ENCODE data around the gene ARHGEF7.

The ARHGEF7 gene

DNA sequence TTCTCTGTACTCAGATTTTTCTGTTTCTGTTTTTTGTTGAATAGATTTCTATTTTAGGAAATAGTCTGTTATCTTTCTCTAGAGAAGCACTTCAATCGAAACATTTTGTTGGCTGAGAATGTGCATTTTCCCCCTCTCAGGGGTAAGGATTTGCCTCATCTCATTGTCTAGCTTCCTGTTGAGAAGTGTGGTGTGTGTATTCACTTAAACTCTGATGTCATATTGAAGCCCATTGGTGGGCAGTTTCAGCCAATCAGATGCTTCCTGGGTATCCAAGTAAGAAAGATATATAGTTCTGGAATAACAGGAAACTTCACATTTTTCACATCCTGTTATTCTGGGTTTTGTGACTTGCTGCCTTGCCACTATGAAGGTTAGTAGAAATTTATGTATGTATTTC is 87.6 kb downstream of the ARHGEF7 start:
- DNase-seq: peak in 1 of 5 donors; percentile 32

DNA sequence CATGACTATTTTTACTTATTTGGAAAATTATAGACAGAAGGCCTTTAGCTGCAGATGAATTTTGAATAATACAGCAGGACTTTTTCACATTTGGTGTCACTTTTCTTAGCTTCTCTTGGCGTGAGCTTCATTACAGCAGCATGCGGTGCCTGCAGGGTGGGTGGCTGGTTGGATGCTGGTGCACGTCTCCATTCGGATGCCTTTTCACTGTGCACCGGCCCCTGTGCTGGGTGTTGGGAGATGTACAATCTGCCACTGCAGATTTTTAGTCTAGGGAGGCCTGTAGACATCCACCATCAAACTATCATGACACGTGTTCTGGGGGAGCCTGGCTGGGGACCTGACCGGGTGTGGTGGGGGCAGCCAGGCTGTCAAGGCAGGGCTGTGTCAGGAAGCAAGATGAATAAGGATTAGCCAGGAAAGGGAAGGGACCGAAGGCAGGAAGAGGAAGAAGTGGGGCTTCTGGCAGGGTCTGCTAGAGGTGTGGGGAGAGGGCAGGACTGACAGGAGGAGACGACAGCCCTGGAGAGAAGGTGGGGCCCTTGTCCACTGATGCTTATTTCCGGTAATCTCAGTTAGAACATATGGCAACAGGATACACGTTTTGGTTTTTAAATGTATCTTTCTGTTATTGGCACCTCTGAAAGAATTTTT is 88.8 kb downstream of the ARHGEF7 start:
- no peak for DNase-seq

DNA sequence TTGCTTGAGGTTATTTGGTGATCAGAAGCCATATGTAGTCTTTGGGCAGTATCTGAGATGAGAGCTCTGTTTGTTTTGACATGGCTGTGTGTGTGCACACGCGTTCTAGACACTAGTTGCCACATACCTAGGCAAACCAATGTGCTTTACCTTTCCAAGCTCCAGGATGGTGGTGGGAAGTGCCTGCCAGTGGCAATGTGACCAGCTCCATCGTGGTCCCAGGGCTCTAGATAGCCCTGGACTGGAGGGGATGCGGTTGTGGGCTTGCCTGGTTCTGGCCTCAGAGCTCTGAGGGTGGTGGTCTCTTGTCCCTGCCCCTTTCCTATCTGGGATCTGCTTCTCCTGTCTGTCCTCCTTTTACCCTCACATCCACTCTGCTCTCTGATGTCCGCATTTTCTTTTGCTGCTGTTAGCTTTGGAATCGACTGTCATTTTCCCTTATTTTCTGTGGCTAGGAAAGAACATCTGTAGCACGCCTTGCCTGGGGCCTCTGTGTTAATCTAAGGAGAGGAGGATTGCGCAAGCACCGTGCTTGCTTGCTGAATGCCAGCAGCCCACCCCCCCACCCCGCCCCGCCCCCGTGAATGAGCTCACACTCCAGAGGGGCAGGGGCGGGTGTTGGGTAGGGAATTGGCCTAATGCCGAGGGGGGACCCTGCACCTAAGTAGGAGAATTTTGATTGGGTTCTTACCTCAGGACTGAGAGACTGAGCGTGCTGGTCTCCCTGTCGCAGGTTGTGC is 89.5 kb downstream of the ARHGEF7 start:
- DNase-seq: no peak

DNA sequence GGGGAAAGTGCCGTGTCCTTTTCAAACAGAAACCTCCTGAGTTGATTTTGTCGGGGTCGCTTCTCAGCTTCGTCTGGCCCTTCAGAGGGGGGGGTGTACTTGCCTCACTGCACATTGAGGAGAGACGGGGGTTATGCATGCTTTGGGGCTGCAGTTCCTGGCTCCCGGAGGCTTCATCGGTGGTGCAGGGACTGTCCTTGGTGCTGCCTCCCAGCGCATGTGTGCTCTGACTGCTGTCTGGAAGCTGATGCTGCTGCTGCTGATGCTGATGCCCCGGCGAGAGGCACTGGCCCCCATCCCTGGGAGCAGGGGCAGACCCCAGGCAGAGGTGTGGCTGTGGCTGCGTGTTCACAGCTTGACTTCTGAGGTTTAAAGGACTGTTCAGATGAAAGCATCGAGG is 91.0 kb downstream of the ARHGEF7 start:
- DNase-seq: no peak

DNA sequence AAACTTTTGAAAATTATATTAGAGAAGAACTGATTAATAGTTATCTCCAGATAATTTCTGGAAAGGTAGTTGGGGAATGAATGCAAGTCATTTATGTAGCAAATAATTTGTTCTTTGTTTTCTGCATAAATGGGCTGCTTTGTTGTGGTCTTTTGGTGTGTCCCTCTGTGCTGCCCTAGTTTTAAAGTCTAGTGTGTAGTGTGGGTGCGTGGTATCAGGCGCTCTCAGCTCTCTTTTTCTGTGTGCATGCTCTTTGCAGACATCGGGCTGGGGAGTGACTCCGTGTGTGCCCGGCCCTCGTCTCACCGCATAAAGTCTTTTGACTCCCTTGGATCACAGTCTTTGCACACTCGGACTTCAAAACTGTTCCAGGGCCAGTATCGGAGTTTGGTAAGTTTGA is 94.5 kb downstream of the ARHGEF7 start:
- no peak for DNase-seq

DNA sequence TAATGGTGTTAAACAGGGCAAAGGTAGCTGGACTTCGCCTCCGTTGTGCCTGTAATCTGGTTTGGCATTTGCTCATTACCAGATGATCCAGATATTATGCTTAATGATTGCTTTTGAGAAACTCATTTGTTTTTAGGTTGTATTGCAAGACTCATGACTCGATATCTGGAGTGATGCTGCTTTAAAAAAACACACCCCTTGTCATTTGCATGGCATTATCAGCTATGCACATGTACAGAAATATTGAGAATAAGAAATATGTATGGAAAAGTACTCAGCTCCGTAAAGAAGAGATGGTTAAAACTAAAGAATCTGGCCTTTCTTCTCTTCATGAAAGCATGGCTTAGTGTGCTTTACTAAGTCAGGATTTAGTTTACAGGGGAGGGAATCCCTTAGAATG is 95.0 kb downstream of the ARHGEF7 start:
- no peak for DNase-seq

DNA sequence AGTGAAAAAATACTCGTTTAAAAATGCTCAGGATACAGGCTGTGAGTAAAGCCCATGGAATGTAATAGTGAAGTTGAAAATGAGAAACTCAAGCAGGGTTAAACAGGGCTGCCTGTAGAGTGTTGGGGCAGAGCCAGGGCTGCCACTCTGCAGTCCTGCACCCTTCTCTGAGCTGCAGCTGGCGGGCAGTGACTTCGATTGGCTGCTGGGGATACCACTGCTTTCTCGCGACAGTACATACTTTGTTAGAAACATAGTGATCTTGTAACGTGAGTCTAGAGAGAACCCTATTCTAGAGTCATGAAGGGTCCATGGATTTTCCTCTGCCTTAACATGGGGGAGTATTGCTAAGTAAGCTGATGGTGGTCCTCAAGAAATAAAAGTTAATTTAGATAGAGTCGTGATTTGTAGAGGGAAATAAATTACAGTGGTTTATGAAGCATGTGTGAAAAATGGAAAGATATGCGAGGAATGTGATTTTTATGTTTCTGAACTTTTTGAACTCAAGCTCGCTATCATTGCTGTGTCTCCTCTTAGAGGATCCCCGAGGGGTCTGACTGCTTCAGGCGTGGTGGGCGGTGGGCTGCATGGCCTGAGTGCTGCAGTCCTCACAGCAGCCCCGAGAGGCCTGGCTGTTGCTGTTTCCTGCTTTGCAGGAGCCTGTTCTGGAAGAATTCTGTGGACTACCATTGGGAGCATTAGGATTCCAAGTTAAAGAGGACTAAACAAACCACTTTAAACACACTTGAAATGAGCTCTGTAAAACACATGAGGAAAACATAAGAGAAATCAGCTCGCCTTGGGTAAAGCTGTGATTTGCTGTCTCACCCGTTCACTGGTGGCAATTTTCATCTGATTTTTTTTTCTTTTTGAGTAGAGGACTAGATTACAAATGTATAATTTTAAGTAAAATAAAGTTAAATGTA is 95.7 kb downstream of the ARHGEF7 start:
- DNase-seq: no peak

DNA sequence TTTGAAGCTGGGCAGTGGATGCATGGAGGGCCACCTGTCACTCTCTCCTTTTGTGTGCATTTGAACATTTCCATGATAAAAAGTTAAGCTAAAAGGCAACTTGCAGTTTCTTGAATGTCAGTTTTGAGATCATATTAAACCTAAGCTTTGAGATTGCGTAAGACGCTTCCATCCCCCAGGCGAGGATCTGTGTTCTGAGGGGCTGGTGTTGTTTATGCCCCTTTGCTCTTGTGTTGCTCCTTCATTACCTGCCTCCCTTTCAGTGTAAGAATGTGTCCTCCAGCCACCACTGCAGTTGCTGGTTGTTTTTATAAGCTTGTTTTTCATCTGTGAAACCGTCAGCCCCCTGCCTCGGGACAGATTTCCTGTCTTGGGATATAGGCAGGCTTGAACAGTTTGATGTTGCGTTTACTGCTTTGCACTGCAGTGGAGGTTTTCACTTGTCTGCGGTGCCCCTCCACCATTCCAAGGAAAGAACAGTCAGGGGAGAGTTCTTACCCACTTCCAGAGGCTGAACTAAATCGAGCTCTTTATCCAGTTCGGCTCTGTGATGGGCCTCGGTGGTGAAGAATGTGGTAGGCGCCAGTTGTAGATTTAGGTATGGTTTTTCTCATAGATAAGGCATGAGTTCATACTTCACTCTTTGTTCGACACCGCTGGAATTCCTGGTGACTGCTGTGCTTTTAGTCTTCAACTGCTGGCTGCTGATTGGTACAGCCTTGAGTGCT is 96.8 kb downstream of the ARHGEF7 start:
- DNase-seq: no peak

DNA sequence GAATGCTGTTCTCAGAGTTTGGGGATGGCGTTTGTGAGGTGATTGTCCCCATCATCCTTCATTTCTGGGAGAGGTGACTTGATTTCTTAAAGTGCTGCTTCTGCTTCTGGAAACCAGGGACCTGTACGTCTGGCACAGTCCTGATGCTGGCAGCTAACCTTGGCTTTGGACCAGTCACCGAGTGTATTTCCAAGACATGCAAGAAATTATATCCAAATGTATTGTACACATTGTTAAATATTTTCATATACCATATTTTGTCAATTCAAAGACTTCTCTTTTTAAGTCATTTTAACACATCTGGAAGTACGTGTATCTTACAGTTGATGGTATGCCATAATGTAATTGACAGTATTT is 97.4 kb downstream of the ARHGEF7 start:
- DNase-seq: no peak

DNA sequence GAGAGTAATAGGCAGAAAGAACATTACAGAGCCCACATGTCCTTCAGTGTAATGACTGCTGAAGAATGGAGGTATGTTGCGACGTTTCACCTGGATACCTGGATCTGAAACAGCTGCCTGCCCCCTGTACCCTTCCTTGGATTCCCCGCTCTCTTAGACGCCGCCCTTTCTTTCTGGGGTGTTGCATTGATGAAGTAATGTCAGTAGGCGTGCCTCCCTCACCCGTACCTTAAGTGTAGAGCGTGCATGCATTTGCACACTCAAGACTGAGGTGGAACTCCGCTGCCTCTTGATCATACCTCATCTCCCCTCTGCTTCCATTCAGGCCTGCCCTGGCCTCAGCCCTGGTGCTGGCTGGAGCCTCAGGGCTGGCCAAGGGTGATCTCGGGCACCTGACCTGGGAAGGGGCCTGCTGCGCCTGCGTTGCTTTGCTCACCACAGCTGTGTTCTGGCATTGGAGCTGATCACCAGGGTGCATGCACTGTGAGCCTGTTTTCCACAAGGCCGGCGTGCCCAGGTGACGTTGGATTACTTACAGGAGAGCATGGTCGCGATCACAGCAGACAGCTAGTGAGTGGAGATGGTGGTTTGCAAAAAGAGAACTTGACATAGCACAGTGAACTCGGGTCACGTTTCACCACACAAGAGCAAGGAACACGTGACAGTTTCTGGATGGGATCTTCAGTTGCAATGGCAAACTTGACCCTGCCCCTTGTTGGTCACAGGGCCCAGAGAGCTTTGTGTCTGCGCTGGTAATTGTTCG is 99.0 kb downstream of the ARHGEF7 start:
- DNase-seq: no peak

DNA sequence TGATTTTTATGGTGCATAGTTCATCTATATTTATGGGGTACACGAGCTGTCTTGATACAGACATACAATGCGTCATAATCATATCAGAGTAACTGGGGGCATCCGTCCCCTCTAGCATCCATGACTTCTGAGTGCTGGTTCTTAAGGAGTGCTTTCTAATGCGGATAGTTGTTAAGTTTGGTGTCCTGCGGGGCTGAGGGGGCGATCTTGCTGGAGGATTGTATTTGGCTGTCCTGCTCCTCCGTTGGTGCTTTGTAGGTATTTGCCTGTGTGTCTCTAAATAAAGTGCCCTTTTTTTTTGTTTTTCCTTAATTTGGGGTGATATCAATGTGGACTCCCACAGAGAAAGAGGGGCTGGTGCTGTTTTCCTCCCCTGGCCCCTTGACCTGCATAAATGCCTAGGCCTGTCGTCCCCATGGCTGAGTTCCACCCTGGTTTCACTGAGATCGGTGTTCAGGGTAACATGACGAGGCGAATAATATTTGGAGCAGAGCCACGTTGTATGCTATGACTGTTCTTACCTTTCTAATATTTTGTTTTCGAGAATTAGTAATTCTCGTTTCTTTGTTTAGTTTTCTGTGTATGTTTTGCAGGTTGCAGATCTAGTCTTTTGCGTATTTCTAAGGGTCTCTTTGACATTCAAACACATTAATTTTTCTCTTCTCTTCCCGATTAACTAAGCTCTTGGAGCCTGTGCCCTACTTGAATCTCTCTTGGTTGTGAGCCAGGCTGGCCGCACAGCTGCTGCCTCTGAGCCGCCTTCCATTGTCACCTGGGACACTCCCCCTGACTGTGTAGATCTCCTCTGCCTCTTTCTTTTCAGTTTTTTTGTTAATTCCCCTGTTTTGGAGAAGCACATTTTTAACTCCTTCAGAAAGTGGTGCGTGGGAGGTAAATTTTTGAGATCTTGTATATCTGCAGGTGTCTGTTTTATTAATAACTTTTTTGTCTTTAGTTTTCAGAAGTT is 100.3 kb downstream of the ARHGEF7 start:
- DNase-seq: no peak

DNA sequence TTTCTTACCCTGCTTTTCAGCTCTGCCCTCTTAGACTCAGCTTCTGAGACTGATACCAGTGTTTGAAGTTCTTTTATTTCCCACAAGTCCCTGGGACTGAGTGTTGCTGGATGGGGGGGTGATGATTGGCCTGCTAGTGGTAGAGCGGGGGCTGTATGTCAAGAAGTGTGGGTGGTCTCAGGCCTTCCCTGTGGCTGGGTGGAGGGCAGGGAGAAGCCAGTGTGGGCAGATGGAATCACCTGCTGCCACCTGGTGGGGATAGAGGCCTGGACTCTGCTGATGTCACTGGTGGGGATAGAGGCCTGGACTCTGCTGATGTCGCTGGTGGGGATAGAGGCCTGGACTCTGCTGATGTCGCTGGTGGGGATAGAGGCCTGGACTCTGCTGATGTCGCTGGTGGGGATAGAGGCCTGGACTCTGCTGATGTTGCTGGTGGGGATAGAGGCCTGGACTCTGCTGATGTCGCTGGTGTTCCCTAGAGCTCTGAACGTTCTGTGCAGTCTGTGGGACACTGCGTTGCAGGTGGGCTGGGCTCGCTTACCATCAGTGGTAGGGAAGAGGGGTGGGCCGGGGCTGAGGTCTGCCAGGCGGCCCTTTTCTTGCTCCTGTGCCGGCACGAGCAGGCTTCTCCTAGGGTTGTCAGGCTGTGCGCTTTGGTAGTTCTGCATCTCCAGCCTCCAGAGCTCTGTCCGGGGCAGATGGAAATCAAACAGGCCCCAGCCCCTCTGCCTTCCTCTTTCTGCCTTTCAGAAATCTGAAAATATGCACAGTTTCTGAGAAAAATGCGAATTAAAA is 101.3 kb downstream of the ARHGEF7 start:
- peak in 2 of 5 donors; percentile 5 to 17 for DNase-seq

DNA sequence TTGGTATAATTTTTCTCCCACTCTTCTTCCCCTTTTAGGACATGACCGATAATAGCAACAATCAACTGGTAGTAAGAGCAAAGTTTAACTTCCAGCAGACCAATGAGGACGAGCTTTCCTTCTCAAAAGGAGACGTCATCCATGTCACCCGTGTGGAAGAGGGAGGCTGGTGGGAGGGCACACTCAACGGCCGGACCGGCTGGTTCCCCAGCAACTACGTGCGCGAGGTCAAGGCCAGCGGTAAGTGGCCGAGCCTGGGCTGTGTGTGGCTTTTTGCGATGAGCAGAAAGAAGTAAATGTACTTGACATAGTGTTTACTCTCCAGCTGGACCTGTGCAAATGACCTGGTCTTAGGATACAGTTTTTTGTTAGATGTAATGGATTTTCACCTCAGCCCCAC is 102.5 kb downstream of the ARHGEF7 start:
- no peak for DNase-seq

DNA sequence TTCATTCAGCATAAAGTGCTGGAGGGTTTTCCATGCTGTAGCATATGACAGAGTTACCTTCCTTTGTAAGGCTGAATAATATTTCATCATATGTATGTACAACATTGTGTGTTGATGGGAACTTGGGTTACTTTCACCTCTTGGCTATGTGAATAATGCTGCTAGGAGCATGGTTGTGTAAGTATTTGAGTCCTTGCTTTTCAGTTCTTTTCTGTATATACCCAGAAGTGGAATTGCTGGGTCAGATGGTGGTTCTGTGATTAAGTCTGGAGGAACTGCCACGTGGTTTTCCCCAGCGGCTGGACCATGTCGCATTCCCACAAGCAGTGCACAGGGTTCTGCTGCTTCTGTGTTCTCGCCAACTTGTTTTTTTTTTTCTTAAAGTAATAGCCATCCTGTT is 104.2 kb downstream of the ARHGEF7 start:
- no peak for DNase-seq

DNA sequence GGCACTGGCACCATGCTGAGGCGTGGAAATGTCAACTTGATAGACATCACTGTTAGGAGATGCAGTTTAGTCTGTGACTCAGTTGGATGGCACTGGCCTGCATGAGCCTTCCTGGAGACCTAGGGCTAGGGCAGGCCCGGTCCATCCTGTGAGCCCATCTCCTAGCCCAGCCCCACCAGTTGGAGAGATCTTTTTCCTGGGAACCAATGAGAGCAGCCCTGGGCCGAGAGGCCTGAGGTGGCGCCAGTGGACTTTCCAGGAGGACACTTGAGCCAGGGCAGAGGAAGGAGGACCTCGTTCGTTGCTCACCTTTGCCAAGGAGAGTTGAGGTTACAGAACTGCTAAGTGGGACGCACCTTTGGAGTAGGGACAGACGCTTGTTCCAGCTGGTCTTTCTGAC is 104.8 kb downstream of the ARHGEF7 start:
- DNase-seq: no peak

DNA sequence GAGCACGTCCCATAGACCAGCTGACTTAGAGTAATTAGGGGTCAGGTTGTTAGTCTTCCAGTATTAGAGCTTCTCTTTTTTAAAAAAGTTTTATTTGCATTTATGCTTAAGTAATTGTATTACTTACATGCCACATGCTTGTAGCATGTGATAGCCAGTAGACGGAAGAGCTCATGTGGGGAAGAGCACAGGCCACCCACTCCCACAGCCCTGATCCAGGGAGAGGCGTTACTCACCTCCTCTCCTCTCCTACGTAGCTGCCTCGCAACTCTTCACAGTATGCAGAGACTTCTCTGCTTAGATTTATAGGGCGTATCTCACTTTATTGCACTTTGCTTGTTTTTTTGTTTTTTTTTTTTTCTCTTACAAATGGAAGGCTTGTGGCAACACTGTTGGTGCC is 110.1 kb downstream of the ARHGEF7 start:
- no peak for DNase-seq

DNA sequence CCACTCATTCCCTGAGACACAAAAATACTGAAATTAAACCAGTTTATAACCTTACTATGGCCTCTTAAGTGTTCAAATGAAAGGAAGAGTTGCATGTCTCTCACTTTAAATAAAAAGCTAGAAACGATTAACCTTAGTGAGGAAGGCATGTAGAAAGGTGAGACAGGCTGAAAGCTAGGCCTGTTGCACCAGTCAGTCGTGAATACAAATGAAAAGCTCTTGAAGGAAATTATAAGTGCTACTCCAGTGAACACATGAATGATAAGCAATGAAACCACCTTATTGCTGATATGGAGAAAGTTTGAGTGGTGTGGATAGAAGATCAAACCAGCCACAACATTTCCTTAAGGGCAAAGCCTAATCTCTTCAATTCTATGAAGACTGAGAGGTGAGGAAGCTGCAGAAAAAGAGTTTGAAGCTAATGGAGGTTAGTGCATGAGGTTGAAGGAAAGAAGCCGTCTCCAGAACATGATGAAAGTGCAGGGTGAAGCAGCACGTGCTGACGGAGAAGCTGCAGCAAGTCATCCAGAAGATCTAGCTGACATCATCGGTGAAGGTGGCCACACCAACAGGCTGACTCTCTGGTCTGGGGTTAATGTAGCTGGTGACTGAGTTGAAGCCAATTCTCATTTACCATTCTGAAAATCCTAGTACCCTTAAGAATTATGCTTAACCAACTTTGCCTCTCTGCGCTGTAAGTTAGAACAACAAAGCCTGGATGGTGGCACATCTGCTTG is 110.9 kb downstream of the ARHGEF7 start:
- no peak for DNase-seq

DNA sequence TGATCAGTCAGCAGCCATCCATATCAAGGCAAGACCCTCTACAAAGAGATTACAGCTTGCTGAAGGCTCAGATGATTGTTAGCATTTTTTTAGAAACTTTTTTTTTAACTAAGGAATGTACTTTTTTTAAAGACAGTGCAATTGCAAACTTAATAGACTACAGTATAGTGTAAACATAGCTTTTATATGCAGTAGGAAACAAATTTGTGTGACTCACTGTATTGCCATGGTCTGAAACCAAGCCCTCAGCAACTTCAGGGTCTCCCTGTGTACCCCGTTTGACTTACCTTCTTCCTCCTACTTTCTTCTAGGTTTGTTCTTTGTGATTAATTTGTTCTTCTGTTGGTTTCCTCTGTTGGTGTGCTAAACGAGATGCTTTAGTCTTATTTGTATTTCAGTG is 112.3 kb downstream of the ARHGEF7 start:
- DNase-seq: no peak

All from T-helper 1 cell (primary cell).